Endothelial cell of umbilical vein (primary cell): ENCODE data around the gene TM7SF2. TPM values are rescaled to one million over a fixed set of nuclear protein-coding genes. Genes with fewer than 3 reads are reported as not detected.

Source experiments
- BruUV-seq: library from RNA; stranded (reverse); fragments of 400-500 nt; replicated peaks from 2 replicates; lab custom pipeline; 2021; lab: Mats Ljungman, UMichigan
- CTCF ChIA-PET: fragments of 300-600, 350-600 bp; sonication (Branson Sonifier 250); formaldehyde crosslinking; loops from one replicate; lab custom pipeline; 2021; ENCODE audit warnings: antibody characterized with exemption, inconsistent platforms; lab: Charles Lee
- POLR2A ChIA-PET: fragments of 300-600, 350-600 bp; sonication (Branson Sonifier 250); formaldehyde crosslinking; loops from one replicate; lab custom pipeline; 2021; ENCODE audit warnings: antibody characterized with exemption, inconsistent platforms; lab: Charles Lee
- DNase-seq: peaks from one replicate; pipeline ENCODE4 v3.0.0-alpha.2; 2011; ENCODE audit warnings: low read depth, low spot score
- FAIRE-seq: peaks from 2 replicates; lab custom pipeline; 2011; peaks lifted over from hg19 to GRCh38; lab: Jason Lieb, UNC
- H2AFZ ChIP-seq: 2 replicates; pipeline ENCODE4 v1.6.0; 2012; ENCODE audit warnings: low read depth, low read length, control low read depth, inconsistent platforms
- H3K27ac ChIP-seq: 2 replicates; pipeline ENCODE4 v1.5.1; 2011; ENCODE audit warnings: low read depth, mild to moderate bottlenecking, control low read depth, low read length, moderate library complexity; ENCODE audit not compliant: insufficient read depth
- H3K27me3 ChIP-seq, 2 experiments: 2 replicates each; pipeline versions ENCODE4 v1.6.0 to v1.6.1; 2011; ENCODE audit warnings: low read length in 2 of 2, mixed read lengths in 1 of 2; ENCODE audit not compliant: control insufficient read depth in 2 of 2, insufficient read depth in 2 of 2
- H3K36me3 ChIP-seq, 2 experiments: 2 replicates in 1 of 2; 3 replicates in 1 of 2; pipeline ENCODE4 v1.5.1; 2011; ENCODE audit warnings: low read length in 2 of 2, mild to moderate bottlenecking in 1 of 2, moderate library complexity in 1 of 2; ENCODE audit not compliant: control insufficient read depth in 2 of 2, insufficient read depth in 2 of 2; ENCODE audit errors: extremely low read depth in 1 of 2
- H3K4me1 ChIP-seq: 3 replicates; pipeline ENCODE4 v1.5.1; 2011; ENCODE audit warnings: mild to moderate bottlenecking, low read length; ENCODE audit not compliant: control insufficient read depth, insufficient read depth; ENCODE audit errors: extremely low read depth
- H3K4me2 ChIP-seq: 2 replicates; pipeline ENCODE4 v1.6.1; 2011; ENCODE audit warnings: low read length, control low read depth, mixed read lengths; ENCODE audit not compliant: insufficient read depth
- H3K4me3 ChIP-seq, 3 experiments: fragments of 200-600 bp in 1 of 3; sonication (generic), shearing (Covaris generic) in 1 of 3; replicated peaks in 1 of 3; 2 replicates each; pipeline ENCODE4 v1.5.1; 2011 to 2016; ENCODE audit warnings: control low read depth in 3 of 3, low read length in 3 of 3, mild to moderate bottlenecking in 2 of 3, inconsistent platforms in 1 of 3, low read depth in 1 of 3, moderate library complexity in 1 of 3; ENCODE audit not compliant: insufficient read depth in 1 of 3
- H3K79me2 ChIP-seq: 2 replicates; pipeline ENCODE4 v1.6.0; 2012; ENCODE audit warnings: low read length, inconsistent platforms; ENCODE audit not compliant: control insufficient read depth, insufficient read depth
- H3K9ac ChIP-seq: replicated peaks from 2 replicates; pipeline ENCODE3; 2011; ENCODE audit warnings: low read length, control low read depth; ENCODE audit not compliant: insufficient read depth; ENCODE audit errors: extremely low read depth
- H3K9me1 ChIP-seq: replicated peaks from 3 replicates; pipeline ENCODE4 v1.6.0; 2011; ENCODE audit warnings: mild to moderate bottlenecking, low read length; ENCODE audit not compliant: control insufficient read depth, insufficient read depth; ENCODE audit errors: extremely low read depth
- H3K9me3 ChIP-seq: replicated peaks from 2 replicates; pipeline ENCODE4 v1.5.1; 2012; ENCODE audit warnings: low read length, inconsistent platforms; ENCODE audit not compliant: control insufficient read depth, insufficient read depth
- H4K20me1 ChIP-seq: replicated peaks from 2 replicates; pipeline ENCODE3; 2011; ENCODE audit warnings: mild to moderate bottlenecking, low read length; ENCODE audit not compliant: control insufficient read depth, insufficient read depth; ENCODE audit errors: extremely low read depth
- EZH2 ChIP-seq: IDR thresholded peaks from 2 replicates; pipeline ENCODE4 v1.6.1; 2012; ENCODE audit warnings: borderline replicate concordance, low read depth, mild to moderate bottlenecking, moderate library complexity, low read length, inconsistent platforms; ENCODE audit not compliant: severe bottlenecking
- FOS ChIP-seq: IDR thresholded peaks from 2 replicates; pipeline ENCODE4 v1.6.1; 2011; ENCODE audit warnings: mild to moderate bottlenecking, low read length, moderate library complexity, borderline replicate concordance; ENCODE audit not compliant: insufficient read depth
- GATA2 ChIP-seq: IDR thresholded peaks from 2 replicates; pipeline ENCODE4 v1.7.0; 2011; ENCODE audit warnings: low read depth, mild to moderate bottlenecking, moderate library complexity, mixed read lengths, low read length; ENCODE audit not compliant: insufficient read length, insufficient read depth
- MAX ChIP-seq: IDR thresholded peaks from 2 replicates; pipeline ENCODE4 v1.6.1; 2011; ENCODE audit not compliant: insufficient read depth, insufficient read length
- MYC ChIP-seq: IDR thresholded peaks from one replicate; pipeline ENCODE4 v1.6.1; 2011; ENCODE audit warnings: mild to moderate bottlenecking, low read depth, low read length
- POLR2A ChIP-seq: IDR thresholded peaks from 2 replicates; pipeline ENCODE4 v1.6.1; 2012; ENCODE audit warnings: low read depth, mild to moderate bottlenecking, control low read depth, low read length
- POLR2AphosphoS5 ChIP-seq: IDR thresholded peaks from 2 replicates; pipeline ENCODE4 v1.6.1; 2012; ENCODE audit warnings: low read depth, mild to moderate bottlenecking, control low read depth, low read length, moderate library complexity; ENCODE audit not compliant: insufficient read depth
- dilution Hi-C: fragments of 300-500 bp; cut with MboI; formaldehyde crosslinking; loops from one replicate; pipeline ENCODE4 v1.15.0; 2019; ENCODE audit warnings: low sequenced_read_pairs; ENCODE audit not compliant: extremely low pct_ligation_motif_present
- intact Hi-C: fragments of 100-400 bp; cut with micrococcal nuclease; formaldehyde crosslinking; loops from one replicate; pipeline ENCODE4 v1.10.0; 2022
- polyA plus RNA-seq, 4 experiments: library from polyadenylated mRNA; depleted of rRNA in 3 of 4; stranded (reverse) in 3 of 4; unstranded in 1 of 4; fragments of >200 nt; gene quantifications; 2 replicates each; pipeline versions ENCODE4 v1.2.1 to v1.2.3, GENCODE V29; 2011 to 2012; ENCODE audit warnings: missing spikeins in 1 of 4
- total RNA-seq: library from RNA; stranded (reverse); gene quantifications from 2 replicates; pipeline ENCODE4 v1.2.3, GENCODE V29; 2021
- TF ChIP-seq, protein P1 (sequence below), 2 donors: IDR thresholded peaks; 1 replicate in 1 of 2; 2 replicates in 1 of 2; pipeline ENCODE4 v1.5.1; 2011; ENCODE audit warnings: low read length in 2 of 2, mild to moderate bottlenecking in 2 of 2, moderate library complexity in 2 of 2, control low read depth in 1 of 2, inconsistent platforms in 1 of 2, low read depth in 1 of 2; ENCODE audit not compliant: insufficient read depth in 1 of 2; ENCODE audit errors: extremely low read depth in 1 of 2

The TM7SF2 gene
- total and polyA plus RNA-seq, 2 donors (not counting 3 experiments of a cell fraction or from before 2014, with no cell fraction given), result 11.6 to 47.1 TPM

GRCh38 chr11:65157336-65157735 is 45.7 kb downstream of the TM7SF2 start:
- Histone ChIP-seq H3K36me3 (no peaks in the 10 kb centered on the region), H3K79me2 (no peaks in the 10 kb centered on the region)

More at GRCh38 chr11:65157336-65157735, 45.7 kb downstream of the TM7SF2 start:
- no peak overlapping the region for H3K4me2 ChIP-seq
- H3K4me1 ChIP-seq, result no peaks in the 10 kb centered on the region
- H3K9ac ChIP-seq, result no peak overlapping the region
- FAIRE-seq (no peak), DNase-seq (no peak)
- H3K9me1 ChIP-seq, result no peaks in the 10 kb centered on the region
- POLR2A ChIA-PET, result no interaction called here
- H3K9me3 ChIP-seq, result no peaks in the 10 kb centered on the region
- intact Hi-C loops (no loop called here), dilution Hi-C loops (no loop called here)
- no peak overlapping the region for H3K27ac ChIP-seq
- H4K20me1 ChIP-seq, result no peaks in the 10 kb centered on the region
- no TSS peak for BruUV-seq
- CTCF ChIA-PET, result interaction anchor here (1.0 to 1.4 kb wide), 2 partner anchors 8 to 21 kb away, joined by 3 to 4 read pairs; no protein-coding TSS in a partner anchor
- no peak for TF ChIP-seq EZH2
- TF ChIP-seq POLR2A, result no peak
- no peak for TF ChIP-seq GATA2
- no peak for TF ChIP-seq POLR2AphosphoS5
- TF ChIP-seq MAX, result no peak
- TF ChIP-seq FOS, result no peak
- no peak for TF ChIP-seq MYC
- TF ChIP-seq, protein P1, sequence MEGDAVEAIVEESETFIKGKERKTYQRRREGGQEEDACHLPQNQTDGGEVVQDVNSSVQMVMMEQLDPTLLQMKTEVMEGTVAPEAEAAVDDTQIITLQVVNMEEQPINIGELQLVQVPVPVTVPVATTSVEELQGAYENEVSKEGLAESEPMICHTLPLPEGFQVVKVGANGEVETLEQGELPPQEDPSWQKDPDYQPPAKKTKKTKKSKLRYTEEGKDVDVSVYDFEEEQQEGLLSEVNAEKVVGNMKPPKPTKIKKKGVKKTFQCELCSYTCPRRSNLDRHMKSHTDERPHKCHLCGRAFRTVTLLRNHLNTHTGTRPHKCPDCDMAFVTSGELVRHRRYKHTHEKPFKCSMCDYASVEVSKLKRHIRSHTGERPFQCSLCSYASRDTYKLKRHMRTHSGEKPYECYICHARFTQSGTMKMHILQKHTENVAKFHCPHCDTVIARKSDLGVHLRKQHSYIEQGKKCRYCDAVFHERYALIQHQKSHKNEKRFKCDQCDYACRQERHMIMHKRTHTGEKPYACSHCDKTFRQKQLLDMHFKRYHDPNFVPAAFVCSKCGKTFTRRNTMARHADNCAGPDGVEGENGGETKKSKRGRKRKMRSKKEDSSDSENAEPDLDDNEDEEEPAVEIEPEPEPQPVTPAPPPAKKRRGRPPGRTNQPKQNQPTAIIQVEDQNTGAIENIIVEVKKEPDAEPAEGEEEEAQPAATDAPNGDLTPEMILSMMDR (IDR thresholded peaks at IDR 0.05; ENCODE audit: extremely low read depth in 1 of 2, insufficient read depth in 1 of 2, low read depth in 1 of 2, low read length in 2 of 2), result no peak
- H2AFZ ChIP-seq, result no peak overlapping the region
- H3K4me3 ChIP-seq, result no peak overlapping the region
- H3K27me3 ChIP-seq, result peaks cover 0 to 2% of the 10 kb centered on the region in 2 experiments
